ENCODE data around the gene SLC3A2. TPM values are rescaled to one million over a fixed set of nuclear protein-coding genes. Genes with fewer than 3 reads are reported as not detected.

SLC3A2 gene
- total RNA-seq, 2 donors from 2014 or later, result 233 to 240 TPM

GRCh38 chr11:62897311-62897710 is 16.6 kb downstream of the SLC3A2 start:
- H3K9me3 ChIP-seq (ENCODE audit: control insufficient read depth, low read length, poor library complexity, severe bottlenecking), result no peaks in the 10 kb centered on the region
- ATAC-seq, result no peak
- H3K36me3 Mint-ChIP-seq (ENCODE audit: low read depth), result peaks cover 2% of the 10 kb centered on the region
- peaks cover 15% of the 10 kb centered on the region for H3K27me3 Mint-ChIP-seq
- H3K27ac Mint-ChIP-seq, result no peak overlapping the region
- peaks cover 13% of the 10 kb centered on the region for H3K4me1 Mint-ChIP-seq
- H3K4me3 Mint-ChIP-seq, result no peak overlapping the region
- no peak for DNase-seq

- DNase-seq (no peak), ATAC-seq (no peak)
- Mint-ChIP-seq H3K27ac (no peak overlapping the region), H3K36me3 (ENCODE audit: low read depth) (peaks cover 2% of the 10 kb centered on the region), H3K4me1 (peaks cover 18% of the 10 kb centered on the region), H3K4me3 (no peak overlapping the region), H3K27me3 (peaks cover 17% of the 10 kb centered on the region)
- H3K9me3 ChIP-seq (ENCODE audit: control insufficient read depth, low read length, poor library complexity, severe bottlenecking), result no peaks in the 10 kb centered on the region
Measured at GRCh38 chr11:62898027-62898426, 17.3 kb downstream of the SLC3A2 start.

GRCh38 chr11:62902932-62903331 is 22.2 kb downstream of the SLC3A2 start:
- H3K9me3 ChIP-seq (ENCODE audit: control insufficient read depth, low read length, poor library complexity, severe bottlenecking), result no peaks in the 10 kb centered on the region
- ATAC-seq (no peak), DNase-seq (no peak)
- H3K27me3 Mint-ChIP-seq, result peaks cover 23% of the 10 kb centered on the region
- peaks cover 20% of the 10 kb centered on the region for H3K4me1 Mint-ChIP-seq
- H3K36me3 Mint-ChIP-seq (ENCODE audit: low read depth), result no peaks in the 10 kb centered on the region
- H3K27ac Mint-ChIP-seq, result no peak overlapping the region
- H3K4me3 Mint-ChIP-seq, result no peak overlapping the region

GRCh38 chr11:62905296-62905695 is 24.6 kb downstream of the SLC3A2 start:
- ATAC-seq, result no peak
- no peaks in the 10 kb centered on the region for H3K36me3 Mint-ChIP-seq (ENCODE audit: low read depth)
- DNase-seq, result no peak
- peaks cover 27% of the 10 kb centered on the region for H3K27me3 Mint-ChIP-seq
- H3K4me1 Mint-ChIP-seq, result peaks cover 18% of the 10 kb centered on the region
- no peak overlapping the region for H3K27ac Mint-ChIP-seq
- H3K9me3 ChIP-seq (ENCODE audit: control insufficient read depth, low read length, poor library complexity, severe bottlenecking), result no peaks in the 10 kb centered on the region
- H3K4me3 Mint-ChIP-seq, result no peak overlapping the region

GRCh38 chr11:62905927-62906531 is 25.3 kb downstream of the SLC3A2 start:
- Mint-ChIP-seq H3K4me1 (peaks cover 16% of the 10 kb centered on the region), H3K4me3 (no peak overlapping the region), H3K36me3 (ENCODE audit: low read depth) (no peaks in the 10 kb centered on the region), H3K27ac (no peak overlapping the region), H3K27me3 (peaks cover 29% of the 10 kb centered on the region)
- H3K9me3 ChIP-seq (ENCODE audit: control insufficient read depth, low read length, poor library complexity, severe bottlenecking), result no peaks in the 10 kb centered on the region
- ATAC-seq, result peak; percentile 82
- DNase-seq, result peak; percentile 62 to 72 (median 64)

GRCh38 chr11:62908468-62909072 is 27.9 kb downstream of the SLC3A2 start:
- DNase-seq (no peak), ATAC-seq (no peak)
- Mint-ChIP-seq H3K4me3 (no peak overlapping the region), H3K27me3 (peaks cover 40% of the 10 kb centered on the region), H3K27ac (no peak overlapping the region), H3K4me1 (peaks cover 12% of the 10 kb centered on the region), H3K36me3 (ENCODE audit: low read depth) (peaks cover 5% of the 10 kb centered on the region)
- H3K9me3 ChIP-seq (ENCODE audit: control insufficient read depth, low read length, poor library complexity, severe bottlenecking), result no peaks in the 10 kb centered on the region

- peaks cover 5% of the 10 kb centered on the region for H3K36me3 Mint-ChIP-seq (ENCODE audit: low read depth)
- no peak for DNase-seq
- peaks cover 12% of the 10 kb centered on the region for H3K4me1 Mint-ChIP-seq
- no peak overlapping the region for H3K4me3 Mint-ChIP-seq
- H3K27ac Mint-ChIP-seq, result no peak overlapping the region
- ATAC-seq, result no peak
- no peaks in the 10 kb centered on the region for H3K9me3 ChIP-seq (ENCODE audit: control insufficient read depth, low read length, poor library complexity, severe bottlenecking)
- H3K27me3 Mint-ChIP-seq, result peaks cover 35% of the 10 kb centered on the region
Measured at GRCh38 chr11:62909107-62909894, 28.6 kb downstream of the SLC3A2 start.

GRCh38 chr11:62910141-62910882 is 29.6 kb downstream of the SLC3A2 start:
- no peak overlapping the region for H3K27ac Mint-ChIP-seq
- ATAC-seq (no peak), DNase-seq (no peak)
- H3K4me1 Mint-ChIP-seq, result peaks cover 9% of the 10 kb centered on the region
- peaks cover 35% of the 10 kb centered on the region for H3K27me3 Mint-ChIP-seq
- H3K36me3 Mint-ChIP-seq (ENCODE audit: low read depth), result peaks cover 5% of the 10 kb centered on the region
- no peaks in the 10 kb centered on the region for H3K9me3 ChIP-seq (ENCODE audit: control insufficient read depth, low read length, poor library complexity, severe bottlenecking)
- no peak overlapping the region for H3K4me3 Mint-ChIP-seq

- DNase-seq (no peak), ATAC-seq (no peak)
- peak overlapping the region; percentile 31 for H3K4me3 Mint-ChIP-seq
- peaks cover 7% of the 10 kb centered on the region for H3K4me1 Mint-ChIP-seq
- H3K27ac Mint-ChIP-seq, result no peak overlapping the region
- no peaks in the 10 kb centered on the region for H3K9me3 ChIP-seq (ENCODE audit: control insufficient read depth, low read length, poor library complexity, severe bottlenecking)
- peaks cover 29% of the 10 kb centered on the region for H3K27me3 Mint-ChIP-seq
- peaks cover 5% of the 10 kb centered on the region for H3K36me3 Mint-ChIP-seq (ENCODE audit: low read depth)
Measured at GRCh38 chr11:62911137-62912130, 30.7 kb downstream of the SLC3A2 start.

GRCh38 chr11:62912268-62912667 is 31.6 kb downstream of the SLC3A2 start:
- H3K9me3 ChIP-seq (ENCODE audit: control insufficient read depth, low read length, poor library complexity, severe bottlenecking), result no peaks in the 10 kb centered on the region
- peaks cover 37% of the 10 kb centered on the region for H3K27me3 Mint-ChIP-seq
- ATAC-seq (no peak), DNase-seq (no peak)
- no peak overlapping the region for H3K27ac Mint-ChIP-seq
- peaks cover 5% of the 10 kb centered on the region for H3K36me3 Mint-ChIP-seq (ENCODE audit: low read depth)
- peaks cover 7% of the 10 kb centered on the region for H3K4me1 Mint-ChIP-seq
- H3K4me3 Mint-ChIP-seq, result peak overlapping the region; percentile 31

- H3K4me1 Mint-ChIP-seq, result peaks cover 7% of the 10 kb centered on the region
- DNase-seq, result no peak
- no peak overlapping the region for H3K27ac Mint-ChIP-seq
Measured at GRCh38 chr11:62914416-62914815, 33.7 kb downstream of the SLC3A2 start.

GRCh38 chr11:62917906-62918502 is 37.3 kb downstream of the SLC3A2 start:
- Mint-ChIP-seq H3K27ac (no peak overlapping the region), H3K36me3 (ENCODE audit: low read depth) (no peaks in the 10 kb centered on the region), H3K4me1 (peaks cover 6% of the 10 kb centered on the region), H3K27me3 (peaks cover 53% of the 10 kb centered on the region), H3K4me3 (no peak overlapping the region)
- H3K9me3 ChIP-seq (ENCODE audit: control insufficient read depth, low read length, poor library complexity, severe bottlenecking), result no peaks in the 10 kb centered on the region
- DNase-seq, result no peak
- no peak for ATAC-seq

More at GRCh38 chr11:62914416-62914815, 33.7 kb downstream of the SLC3A2 start:
- peaks cover 45% of the 10 kb centered on the region for H3K27me3 Mint-ChIP-seq
- no peaks in the 10 kb centered on the region for H3K9me3 ChIP-seq (ENCODE audit: control insufficient read depth, low read length, poor library complexity, severe bottlenecking)
- no peak overlapping the region for H3K4me3 Mint-ChIP-seq
- H3K36me3 Mint-ChIP-seq (ENCODE audit: low read depth), result peaks cover 5% of the 10 kb centered on the region
- no peak for ATAC-seq
